ENCODE measurements around the gene CHRNA5. TPM values are rescaled to one million over a fixed set of nuclear protein-coding genes. Genes with fewer than 3 reads are reported as not detected.
"Not testable (repeated sequence)": the region's sequence is repeated elsewhere in the genome, so short reads cannot be mapped to it uniquely, and the experiment has no call there.

Gene CHRNA5
- total RNA-seq, 4 donors from 2014 or later: 0.63 to 3.1 (median 1.8) TPM

GRCh38 chr15:78538358-78538757, 27.0 kb upstream of the CHRNA5 start:
- no peak for TF ChIP-seq CTCF (IDR thresholded peaks at IDR 0.05)
- no peak for ATAC-seq (ENCODE audit: low FRiP score)
- DNase-seq (ENCODE audit: low spot score): no peak

- not testable (repeated sequence) for DNase-seq (ENCODE audit: low spot score); ATAC-seq (ENCODE audit: low FRiP score)
Observed at GRCh38 chr15:78539464-78540140, 25.7 kb upstream of the CHRNA5 start.

GRCh38 chr15:78540141-78540870, 25.0 kb upstream of the CHRNA5 start, which contains the start of gene PSMA4:
PSMA4 (plus strand) TSS chr15:78540444; CDS start chr15:78541928, 1,484 bp downstream.
- peak; percentile 97 for ATAC-seq (ENCODE audit: low FRiP score)
- no peak for TF ChIP-seq CTCF (IDR thresholded peaks at IDR 0.05)

GRCh38 chr15:78540871-78541743, 24.2 kb upstream of the CHRNA5 start:
- no peak for TF ChIP-seq CTCF (IDR thresholded peaks at IDR 0.05)
- no peak for ATAC-seq (ENCODE audit: low FRiP score)
- no peak for DNase-seq (ENCODE audit: low spot score)

More at GRCh38 chr15:78540141-78540870, 25.0 kb upstream of the CHRNA5 start, which contains the start of gene PSMA4:
- peak; percentile 94 for DNase-seq (ENCODE audit: low spot score)

GRCh38 chr15:78541744-78542034, 23.6 kb upstream of the CHRNA5 start:
- no peak for TF ChIP-seq CTCF (IDR thresholded peaks at IDR 0.05)
- DNase-seq (ENCODE audit: low spot score) (no peak), ATAC-seq (ENCODE audit: low FRiP score) (no peak)

- DNase-seq (ENCODE audit: low spot score) (no peak), ATAC-seq (ENCODE audit: low FRiP score) (no peak)
- no peak for TF ChIP-seq CTCF (IDR thresholded peaks at IDR 0.05)
Observed at GRCh38 chr15:78542647-78543046, 22.7 kb upstream of the CHRNA5 start.

- DNase-seq (ENCODE audit: low spot score) (no peak), ATAC-seq (ENCODE audit: low FRiP score) (no peak)
- no peak for TF ChIP-seq CTCF (IDR thresholded peaks at IDR 0.05)
Observed at GRCh38 chr15:78550194-78550593, 15.1 kb upstream of the CHRNA5 start.
